D721Med (cell line): ENCODE measurements around the gene SRSF7.
"Not testable (repeated sequence)": the region's sequence is repeated elsewhere in the genome, so short reads cannot be mapped to it uniquely, and the experiment has no call there.

Experiments used
- DNase-seq: peaks from one replicate; pipeline ENCODE4 v3.0.0; 2011; ENCODE audit warnings: low spot score; ENCODE audit not compliant: insufficient read length
- FAIRE-seq: peaks from 2 replicates; lab custom pipeline; 2011; peaks lifted over from hg19 to GRCh38; lab: Jason Lieb, UNC
- CTCF ChIP-seq: IDR thresholded peaks from 2 replicates; pipeline ENCODE4 v1.5.1; 2012; ENCODE audit warnings: mild to moderate bottlenecking, control low read depth; ENCODE audit not compliant: insufficient read depth; ENCODE audit errors: missing control alignments

SRSF7 gene

GRCh38 chr2:38775097-38775920 lies 24.1 kb upstream of the SRSF7 start:
- no peak for TF ChIP-seq CTCF
- FAIRE-seq (no peak), DNase-seq (no peak)

- FAIRE-seq (no peak), DNase-seq (no peak)
- TF ChIP-seq CTCF: no peak
Measured at GRCh38 chr2:38771632-38772031, 20.5 kb upstream of the SRSF7 start.

GRCh38 chr2:38765551-38765950 lies 14.4 kb upstream of the SRSF7 start:
- FAIRE-seq (no peak), DNase-seq (no peak)
- TF ChIP-seq CTCF: no peak

- TF ChIP-seq CTCF: no peak
- FAIRE-seq (no peak), DNase-seq (no peak)
Measured at GRCh38 chr2:38765149-38765548, 14.0 kb upstream of the SRSF7 start.

- FAIRE-seq (no peak), DNase-seq (no peak)
- TF ChIP-seq CTCF: no peak
Measured at GRCh38 chr2:38763728-38764127, 12.6 kb upstream of the SRSF7 start.

GRCh38 chr2:38763228-38763627 lies 12.1 kb upstream of the SRSF7 start:
- FAIRE-seq: no peak
- DNase-seq: no peak
- no peak for TF ChIP-seq CTCF

- not testable (repeated sequence) for FAIRE-seq, DNase-seq
Measured at GRCh38 chr2:38755891-38756290, 4.7 kb upstream of the SRSF7 start.
